Omental fat pad (tissue), 4 donors: ENCODE results near the gene GINS1. TPM values are rescaled to one million over a fixed set of nuclear protein-coding genes. Genes with fewer than 3 reads are reported as not detected.

Experiments
- ATAC-seq: fragments of 150-250 bp; one replicate; pipeline ENCODE4 v1.9.1; 2016; ENCODE audit warnings: mild to moderate bottlenecking, moderate library complexity; ENCODE audit not compliant: low FRiP score
- DNase-seq: peaks from one replicate; pipeline ENCODE4 v3.0.0-alpha.2; 2019; ENCODE audit warnings: low spot score
- CTCF ChIP-seq, 3 donors: fragments of 450-650 bp; IDR thresholded peaks; one replicate each; pipeline ENCODE4 v1.5.1; 2016 to 2017; ENCODE audit warnings: antibody characterized with exemption in 3 of 3, mild to moderate bottlenecking in 3 of 3, moderate library complexity in 2 of 3
- total RNA-seq, 4 donors: library from RNA; depleted of rRNA; stranded (reverse); fragments of >200 nt; gene quantifications; one replicate each; pipeline ENCODE4 v1.1.0, GENCODE V29; 2016

GINS1 gene
- total RNA-seq, 4 donors from 2014 or later = 0.13 to 1.1 (median 0.58) TPM

- no peak for DNase-seq
- no peak for ATAC-seq
- no peak for TF ChIP-seq CTCF (IDR thresholded peaks at IDR 0.05)
These were observed 81.9 kb downstream of the GINS1 start for GRCh38 chr20:25489221-25489871.

GRCh38 chr20:25490656-25491445 lies 83.4 kb downstream of the GINS1 start:
- ATAC-seq = no peak

DNA sequence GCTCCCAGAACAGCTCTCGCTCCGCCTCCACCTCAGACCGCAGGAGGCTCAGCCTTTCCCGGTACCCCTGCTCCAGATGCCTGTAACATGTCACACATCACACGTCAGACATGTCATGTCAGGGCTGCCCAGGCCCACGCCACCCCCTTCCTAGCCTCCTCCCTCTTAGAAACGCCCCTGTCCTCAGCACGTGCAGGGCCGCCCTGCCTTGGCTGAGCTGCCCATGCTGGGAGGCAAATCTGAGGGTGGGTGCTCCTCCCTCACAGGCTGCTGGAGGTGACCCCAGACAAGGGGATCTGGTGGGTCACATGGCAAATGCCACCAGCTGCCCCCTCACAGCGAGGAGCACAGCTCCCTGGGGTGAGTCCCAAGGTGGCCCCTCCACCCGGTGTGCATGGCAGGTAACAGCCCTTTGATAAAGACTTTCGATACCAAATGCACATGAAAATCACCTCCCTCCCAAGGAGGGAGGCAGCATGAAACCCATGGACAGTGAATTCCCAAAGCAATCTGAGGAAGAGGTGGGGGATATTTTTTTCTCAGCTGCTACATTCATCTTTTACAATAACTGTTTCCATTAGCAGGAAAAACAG lies 84.1 kb downstream of the GINS1 start:
- DNase-seq (no peak), ATAC-seq (no peak)
- no peak for TF ChIP-seq CTCF (IDR thresholded peaks at IDR 0.05)

More at GRCh38 chr20:25490656-25491445, 83.4 kb downstream of the GINS1 start:
- TF ChIP-seq CTCF (IDR thresholded peaks at IDR 0.05) = no peak
- no peak for DNase-seq

DNA sequence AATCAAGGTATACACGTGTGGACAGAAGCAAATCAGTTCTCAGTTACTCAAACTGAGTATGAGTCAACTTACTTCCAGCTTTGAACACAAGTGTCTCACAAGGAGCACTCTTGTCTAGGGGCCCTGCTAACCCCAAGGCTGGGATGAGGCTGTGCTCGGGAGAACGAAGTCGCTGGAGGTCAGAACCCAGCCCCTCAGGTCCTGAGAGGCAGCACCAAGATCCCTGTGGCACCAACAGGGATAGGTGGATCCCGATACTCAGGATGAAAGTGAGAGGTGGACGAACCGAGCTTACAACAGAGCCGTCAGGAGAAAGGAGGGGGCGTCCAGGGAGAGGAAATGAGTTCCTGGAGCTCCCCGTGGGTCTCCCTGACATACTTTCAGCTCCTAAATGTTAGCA lies 85.7 kb downstream of the GINS1 start:
- TF ChIP-seq CTCF (IDR thresholded peaks at IDR 0.05) = no peak
- DNase-seq (no peak), ATAC-seq (no peak)

DNA sequence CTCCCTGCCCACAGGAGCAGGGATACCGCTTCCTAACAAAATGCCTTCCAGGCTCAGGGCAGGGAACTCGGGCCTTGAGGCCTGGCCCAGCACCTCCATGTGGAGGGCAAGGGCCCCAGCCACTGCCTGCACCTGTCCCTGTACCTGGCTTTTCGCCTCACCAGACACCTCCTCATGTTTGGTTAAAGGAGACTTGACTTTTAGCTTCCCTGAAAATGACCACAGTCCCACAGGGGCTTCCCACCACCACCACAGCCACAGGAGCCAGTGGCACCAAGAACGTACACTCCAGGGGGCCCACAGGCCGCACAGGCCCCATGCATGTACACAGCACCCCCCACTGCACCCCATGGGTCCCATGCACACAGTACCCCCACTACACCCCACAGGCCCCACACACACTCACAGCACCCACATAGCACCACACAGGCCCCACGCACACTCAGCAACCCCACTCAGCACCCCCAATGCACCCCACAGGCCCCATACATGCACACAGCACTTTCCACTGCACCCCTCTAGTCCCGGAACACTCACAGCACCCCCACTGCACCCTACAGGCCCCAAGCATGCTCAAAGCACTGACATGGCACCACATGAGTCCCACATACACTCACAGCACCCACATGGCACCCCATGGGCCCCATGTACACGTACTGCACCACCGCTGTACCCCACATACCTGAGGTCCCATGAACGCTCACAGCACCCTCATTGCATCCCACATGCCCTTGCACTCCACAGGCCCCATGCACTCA lies 86.5 kb downstream of the GINS1 start:
- no peak for TF ChIP-seq CTCF (IDR thresholded peaks at IDR 0.05)
- ATAC-seq = no peak
- no peak for DNase-seq

GRCh38 chr20:25494506-25495188 lies 87.2 kb downstream of the GINS1 start:
- no peak for DNase-seq
- no peak for TF ChIP-seq CTCF (IDR thresholded peaks at IDR 0.05)
- ATAC-seq = no peak
